ENCODE data around the gene DPYSL4. TPM values are rescaled to one million over a fixed set of nuclear protein-coding genes. Genes with fewer than 3 reads are reported as not detected.

Gene DPYSL4
- total RNA-seq, 1 donor from 2014 or later: 0.53 TPM

DNA sequence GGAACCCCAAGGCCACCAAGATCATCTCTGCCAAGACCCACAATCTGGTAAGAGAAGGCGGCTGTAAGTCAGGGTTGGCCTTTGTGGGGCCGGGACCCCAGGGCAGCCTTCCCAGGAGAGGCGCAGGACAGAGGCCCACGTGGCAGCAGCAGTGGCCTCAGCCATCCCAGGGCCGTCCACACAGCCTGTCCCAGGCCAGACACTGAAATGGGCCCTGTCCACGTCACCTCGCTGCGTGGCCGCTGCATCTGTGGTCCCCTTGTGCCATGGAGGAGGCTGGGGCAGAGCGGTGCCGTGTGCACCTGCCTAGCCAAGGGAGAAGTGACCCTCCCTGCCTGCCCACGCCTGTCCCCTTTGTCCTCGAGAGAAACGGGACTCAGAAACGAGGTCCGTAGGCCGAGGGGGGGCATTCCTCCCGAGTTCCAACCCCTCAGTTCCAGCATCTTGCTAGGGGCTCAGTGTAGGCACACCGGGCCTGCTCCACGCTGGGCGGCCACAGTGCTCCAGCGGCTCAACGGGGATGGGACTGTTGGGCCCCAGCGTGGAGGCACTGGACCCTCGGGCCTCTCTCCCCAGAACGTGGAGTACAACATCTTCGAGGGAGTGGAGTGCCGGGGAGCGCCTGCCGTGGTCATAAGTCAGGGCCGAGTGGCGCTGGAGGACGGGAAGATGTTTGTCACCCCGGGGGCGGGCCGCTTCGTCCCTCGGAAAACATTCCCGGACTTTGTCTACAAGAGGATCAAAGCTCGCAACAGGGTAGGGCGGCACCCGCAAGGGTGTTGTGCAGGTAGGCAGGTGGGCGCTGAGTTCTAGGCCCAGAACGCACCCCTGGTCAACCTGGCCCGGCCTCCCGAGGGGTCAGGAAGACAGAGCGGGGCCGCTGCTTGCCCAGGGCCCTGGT lies 15.6 kb downstream of the DPYSL4 start:
- no peak for ATAC-seq (ENCODE audit: low read depth)
- ChIA-PET POLR2A (no interaction called here), CTCF (no interaction called here)
- Mint-ChIP-seq H3K4me1 (no peaks in the 10 kb centered on the region), H3K36me3 (ENCODE audit: low read depth) (no peaks in the 10 kb centered on the region), H3K4me3 (no peak overlapping the region), H3K9me3 (no peaks in the 10 kb centered on the region), H3K27ac (no peak overlapping the region), H3K27me3 (no peaks in the 10 kb centered on the region)
- no peak for DNase-seq
- intact Hi-C loops (cut with micrococcal nuclease): no loop called here
- TF ChIP-seq, protein P1, sequence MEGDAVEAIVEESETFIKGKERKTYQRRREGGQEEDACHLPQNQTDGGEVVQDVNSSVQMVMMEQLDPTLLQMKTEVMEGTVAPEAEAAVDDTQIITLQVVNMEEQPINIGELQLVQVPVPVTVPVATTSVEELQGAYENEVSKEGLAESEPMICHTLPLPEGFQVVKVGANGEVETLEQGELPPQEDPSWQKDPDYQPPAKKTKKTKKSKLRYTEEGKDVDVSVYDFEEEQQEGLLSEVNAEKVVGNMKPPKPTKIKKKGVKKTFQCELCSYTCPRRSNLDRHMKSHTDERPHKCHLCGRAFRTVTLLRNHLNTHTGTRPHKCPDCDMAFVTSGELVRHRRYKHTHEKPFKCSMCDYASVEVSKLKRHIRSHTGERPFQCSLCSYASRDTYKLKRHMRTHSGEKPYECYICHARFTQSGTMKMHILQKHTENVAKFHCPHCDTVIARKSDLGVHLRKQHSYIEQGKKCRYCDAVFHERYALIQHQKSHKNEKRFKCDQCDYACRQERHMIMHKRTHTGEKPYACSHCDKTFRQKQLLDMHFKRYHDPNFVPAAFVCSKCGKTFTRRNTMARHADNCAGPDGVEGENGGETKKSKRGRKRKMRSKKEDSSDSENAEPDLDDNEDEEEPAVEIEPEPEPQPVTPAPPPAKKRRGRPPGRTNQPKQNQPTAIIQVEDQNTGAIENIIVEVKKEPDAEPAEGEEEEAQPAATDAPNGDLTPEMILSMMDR (IDR thresholded peaks at IDR 0.05): no peak

- DNase-seq (no peak), ATAC-seq (ENCODE audit: low read depth) (no peak)
- Mint-ChIP-seq H3K27me3 (no peaks in the 10 kb centered on the region), H3K9me3 (no peaks in the 10 kb centered on the region), H3K4me3 (no peak overlapping the region), H3K36me3 (ENCODE audit: low read depth) (no peaks in the 10 kb centered on the region), H3K4me1 (peaks cover under 1% of the 10 kb centered on the region), H3K27ac (no peak overlapping the region)
- TF ChIP-seq, protein P1 (IDR thresholded peaks at IDR 0.05): no peak
- intact Hi-C loops (cut with micrococcal nuclease): no loop called here
- CTCF ChIA-PET: no interaction called here
- POLR2A ChIA-PET: no interaction called here
Observed at GRCh38 chr10:132203256-132204077, 16.7 kb downstream of the DPYSL4 start.

GRCh38 chr10:132204078-132204780 lies 17.5 kb downstream of the DPYSL4 start:
- Mint-ChIP-seq H3K27me3 (no peaks in the 10 kb centered on the region), H3K4me3 (no peak overlapping the region), H3K4me1 (peaks cover 5% of the 10 kb centered on the region), H3K27ac (no peak overlapping the region), H3K9me3 (no peaks in the 10 kb centered on the region), H3K36me3 (ENCODE audit: low read depth) (no peaks in the 10 kb centered on the region)
- ATAC-seq (ENCODE audit: low read depth): no peak
- ChIA-PET CTCF (no interaction called here), POLR2A (no interaction called here)
- no peak for DNase-seq
- intact Hi-C loops (cut with micrococcal nuclease): no loop called here
- TF ChIP-seq, protein P1 (IDR thresholded peaks at IDR 0.05): no peak

DNA sequence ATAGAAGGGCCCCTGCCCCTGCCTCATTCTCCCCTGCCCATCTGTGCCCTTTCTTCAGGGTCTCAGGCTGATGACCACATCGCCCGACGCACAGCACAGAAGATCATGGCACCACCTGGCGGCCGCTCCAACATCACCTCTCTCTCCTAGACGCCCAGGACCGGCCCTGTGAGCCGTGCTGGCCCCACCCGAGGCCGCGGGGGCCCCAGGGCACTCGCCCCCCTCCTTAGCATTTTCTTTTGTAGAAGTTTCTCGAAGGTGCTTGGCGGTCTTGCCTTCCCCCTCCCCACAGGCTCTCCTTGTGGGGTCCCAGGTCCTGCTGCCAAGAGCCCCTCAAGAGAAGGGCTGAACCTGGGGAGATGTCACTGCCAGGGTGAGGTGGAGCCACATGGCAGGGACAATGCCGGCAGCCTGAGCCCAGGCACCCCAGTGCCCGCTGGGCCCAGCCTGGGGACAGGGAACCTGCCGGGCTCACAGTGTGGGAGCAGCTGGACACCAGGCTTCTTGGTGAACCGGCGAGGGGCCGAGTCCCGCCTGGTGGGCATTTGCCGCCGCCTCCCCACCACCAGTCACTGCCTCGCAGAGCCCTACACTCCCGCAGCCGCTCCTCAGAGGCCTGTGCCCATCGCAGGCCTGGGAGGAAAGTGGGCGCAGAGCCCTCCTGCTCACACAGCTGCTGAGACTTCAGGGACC lies 18.2 kb downstream of the DPYSL4 start:
- intact Hi-C loops (cut with micrococcal nuclease): no loop called here
- POLR2A ChIA-PET: no interaction called here
- TF ChIP-seq, protein P1 (IDR thresholded peaks at IDR 0.05): no peak
- Mint-ChIP-seq H3K36me3 (ENCODE audit: low read depth) (no peaks in the 10 kb centered on the region), H3K27ac (no peak overlapping the region), H3K9me3 (no peaks in the 10 kb centered on the region), H3K27me3 (no peaks in the 10 kb centered on the region), H3K4me1 (peaks cover 5% of the 10 kb centered on the region), H3K4me3 (no peak overlapping the region)
- no peak for DNase-seq
- CTCF ChIA-PET: no interaction called here
- no peak for ATAC-seq (ENCODE audit: low read depth)

Data from activated B cell treated with CpG ODN at 0.5 μM for 24 hours (primary cell).